Left lung (tissue), 10 donors: ENCODE data around the gene CACNG4. TPM values are rescaled to one million over a fixed set of nuclear protein-coding genes. Genes with fewer than 3 reads are reported as not detected.
"Not testable (repeated sequence)": the region's sequence is repeated elsewhere in the genome, so short reads cannot be mapped to it uniquely, and the experiment has no call there.

Source experiments
- ATAC-seq: fragments of 200-7000 bp; cut with Tn5 transposase; one replicate; pipeline ENCODE4 v1.9.1; 2020; ENCODE audit warnings: moderate library complexity
- DNase-seq, 4 donors: peaks; one replicate each; pipeline ENCODE4 v3.0.0-alpha.2; 2013 to 2020
- H3K27ac ChIP-seq, 2 donors: fragments of 200-600 bp; sonication (generic) in 1 of 2; one replicate each; pipeline versions ENCODE4 v1.5.0 to v1.8.0; 2020 to 2021
- H3K27me3 ChIP-seq, 2 donors: fragments of 200-600 bp; sonication (generic) in 1 of 2; one replicate each; pipeline versions ENCODE4 v1.5.0 to v1.8.0; 2020 to 2021
- H3K36me3 ChIP-seq, 2 donors: fragments of 200-600 bp; sonication (generic) in 1 of 2; one replicate each; pipeline versions ENCODE4 v1.5.0 to v1.8.0; 2020 to 2021
- H3K4me1 ChIP-seq, 2 donors: fragments of 200-600 bp; one replicate each; pipeline ENCODE4 v1.8.0; 2021
- H3K4me3 ChIP-seq, 2 donors: fragments of 200-600 bp; sonication (generic) in 1 of 2; one replicate each; pipeline versions ENCODE4 v1.5.0 to v1.8.0; 2020 to 2021; ENCODE audit warnings: mild to moderate bottlenecking in 1 of 2
- H3K9me3 ChIP-seq, 2 donors: fragments of 200-600 bp; sonication (generic) in 1 of 2; one replicate each; pipeline versions ENCODE4 v1.5.0 to v1.8.0; 2020 to 2021
- intact Hi-C, 2 donors: fragments of 100-400 bp; cut with DNase I; formaldehyde crosslinking; loops; one replicate each; pipeline versions ENCODE4 v1.11.2 to v1.14.2; 2022
- polyA plus RNA-seq, 6 donors: library from polyadenylated mRNA; unstranded; fragments of 120-200 nt; gene quantifications; one replicate each; pipeline ENCODE4 v1.2.1, GENCODE V29; 2013; ENCODE audit not compliant: insufficient read length in 6 of 6
- total RNA-seq, 2 donors: library from RNA; stranded (reverse); fragmentation: NEBNext Ultra II Directional; extraction: Animal tissue kit (Norgen Biotek cat#: 25700); gene quantifications; one replicate each; pipeline ENCODE4 v1.2.1, GENCODE V29; 2021
- TF ChIP-seq, protein P1 (sequence below), 2 donors: fragments of 200-600 bp; sonication (generic) in 1 of 2; IDR thresholded peaks; one replicate each; pipeline versions ENCODE4 v1.5.0 to v1.8.0; 2021; ENCODE audit warnings: antibody characterized with exemption in 2 of 2
- donor health status: DM: no; HTN: yes; CAD: no.
- donor health status: DM: no; HTN: no; CAD: no.

Gene CACNG4
- total and polyA plus RNA-seq, 8 donors = 1.5 to 6.0 (median 2.6) TPM

DNA sequence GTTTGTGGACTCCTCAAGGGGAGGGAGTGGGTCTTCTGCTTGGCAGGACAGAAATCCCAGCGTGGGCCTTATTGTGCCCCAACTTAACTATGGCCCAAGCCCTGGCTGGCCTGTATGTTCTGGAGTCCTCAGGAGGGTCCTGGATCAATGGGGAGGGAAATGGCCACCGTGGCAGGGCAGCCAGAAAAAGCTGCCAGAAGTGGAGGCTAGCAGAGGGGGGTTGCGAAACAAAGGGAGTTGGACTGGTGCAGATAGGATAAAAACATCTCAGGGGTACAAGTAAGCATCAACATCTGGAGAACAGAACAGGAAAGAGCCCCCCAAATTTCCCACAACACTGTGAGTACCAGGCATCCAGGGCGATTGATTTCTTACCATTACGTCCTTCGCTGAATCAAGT lies 76.1 kb downstream of the CACNG4 start:
- ATAC-seq = no peak
- no peak overlapping the region for H3K4me3 ChIP-seq
- no peak for DNase-seq
- TF ChIP-seq, protein P1, sequence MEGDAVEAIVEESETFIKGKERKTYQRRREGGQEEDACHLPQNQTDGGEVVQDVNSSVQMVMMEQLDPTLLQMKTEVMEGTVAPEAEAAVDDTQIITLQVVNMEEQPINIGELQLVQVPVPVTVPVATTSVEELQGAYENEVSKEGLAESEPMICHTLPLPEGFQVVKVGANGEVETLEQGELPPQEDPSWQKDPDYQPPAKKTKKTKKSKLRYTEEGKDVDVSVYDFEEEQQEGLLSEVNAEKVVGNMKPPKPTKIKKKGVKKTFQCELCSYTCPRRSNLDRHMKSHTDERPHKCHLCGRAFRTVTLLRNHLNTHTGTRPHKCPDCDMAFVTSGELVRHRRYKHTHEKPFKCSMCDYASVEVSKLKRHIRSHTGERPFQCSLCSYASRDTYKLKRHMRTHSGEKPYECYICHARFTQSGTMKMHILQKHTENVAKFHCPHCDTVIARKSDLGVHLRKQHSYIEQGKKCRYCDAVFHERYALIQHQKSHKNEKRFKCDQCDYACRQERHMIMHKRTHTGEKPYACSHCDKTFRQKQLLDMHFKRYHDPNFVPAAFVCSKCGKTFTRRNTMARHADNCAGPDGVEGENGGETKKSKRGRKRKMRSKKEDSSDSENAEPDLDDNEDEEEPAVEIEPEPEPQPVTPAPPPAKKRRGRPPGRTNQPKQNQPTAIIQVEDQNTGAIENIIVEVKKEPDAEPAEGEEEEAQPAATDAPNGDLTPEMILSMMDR (IDR thresholded peaks at IDR 0.05) = no peak
- no peaks in the 10 kb centered on the region for H3K9me3 ChIP-seq
- no peaks in the 10 kb centered on the region for H3K4me1 ChIP-seq
- no peak overlapping the region for H3K27ac ChIP-seq
- intact Hi-C loops = no loop called here
- no peaks in the 10 kb centered on the region for H3K36me3 ChIP-seq
- H3K27me3 ChIP-seq = no peaks in the 10 kb centered on the region

DNA sequence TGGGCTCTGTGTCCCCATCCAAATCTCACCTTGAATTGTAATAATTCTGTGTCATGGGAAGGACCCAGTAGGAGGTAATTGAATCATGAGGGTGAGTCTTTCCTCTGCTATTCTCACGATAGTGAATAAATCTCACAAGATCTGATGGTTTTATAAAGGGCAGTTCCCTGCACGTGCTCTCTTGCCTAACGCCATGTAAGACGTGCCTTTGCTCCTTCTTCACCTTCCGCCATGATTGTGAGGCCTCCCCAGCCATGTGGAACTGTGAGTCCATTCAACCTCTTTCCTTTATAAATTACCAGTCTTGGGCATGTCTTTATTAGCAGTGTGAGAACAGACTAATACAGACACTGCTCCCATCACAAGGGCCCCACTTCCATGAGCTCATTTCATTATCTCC lies 76.6 kb downstream of the CACNG4 start:
- H3K4me1 ChIP-seq, intact Hi-C loops, H3K4me3 ChIP-seq, DNase-seq, H3K27me3 ChIP-seq, H3K9me3 ChIP-seq, ATAC-seq, H3K36me3 ChIP-seq, H3K27ac ChIP-seq: not testable (repeated sequence)

- DNase-seq = no peak
- no peak for ATAC-seq
- no peaks in the 10 kb centered on the region for H3K4me1 ChIP-seq
- H3K36me3 ChIP-seq = no peaks in the 10 kb centered on the region
- intact Hi-C loops = no loop called here
- no peaks in the 10 kb centered on the region for H3K9me3 ChIP-seq
- no peak overlapping the region for H3K4me3 ChIP-seq
- H3K27me3 ChIP-seq = no peaks in the 10 kb centered on the region
- TF ChIP-seq, protein P1 (IDR thresholded peaks at IDR 0.05) = no peak
- no peak overlapping the region for H3K27ac ChIP-seq
These were observed 77.0 kb downstream of the CACNG4 start for GRCh38 chr17:67041531-67041930.

DNA sequence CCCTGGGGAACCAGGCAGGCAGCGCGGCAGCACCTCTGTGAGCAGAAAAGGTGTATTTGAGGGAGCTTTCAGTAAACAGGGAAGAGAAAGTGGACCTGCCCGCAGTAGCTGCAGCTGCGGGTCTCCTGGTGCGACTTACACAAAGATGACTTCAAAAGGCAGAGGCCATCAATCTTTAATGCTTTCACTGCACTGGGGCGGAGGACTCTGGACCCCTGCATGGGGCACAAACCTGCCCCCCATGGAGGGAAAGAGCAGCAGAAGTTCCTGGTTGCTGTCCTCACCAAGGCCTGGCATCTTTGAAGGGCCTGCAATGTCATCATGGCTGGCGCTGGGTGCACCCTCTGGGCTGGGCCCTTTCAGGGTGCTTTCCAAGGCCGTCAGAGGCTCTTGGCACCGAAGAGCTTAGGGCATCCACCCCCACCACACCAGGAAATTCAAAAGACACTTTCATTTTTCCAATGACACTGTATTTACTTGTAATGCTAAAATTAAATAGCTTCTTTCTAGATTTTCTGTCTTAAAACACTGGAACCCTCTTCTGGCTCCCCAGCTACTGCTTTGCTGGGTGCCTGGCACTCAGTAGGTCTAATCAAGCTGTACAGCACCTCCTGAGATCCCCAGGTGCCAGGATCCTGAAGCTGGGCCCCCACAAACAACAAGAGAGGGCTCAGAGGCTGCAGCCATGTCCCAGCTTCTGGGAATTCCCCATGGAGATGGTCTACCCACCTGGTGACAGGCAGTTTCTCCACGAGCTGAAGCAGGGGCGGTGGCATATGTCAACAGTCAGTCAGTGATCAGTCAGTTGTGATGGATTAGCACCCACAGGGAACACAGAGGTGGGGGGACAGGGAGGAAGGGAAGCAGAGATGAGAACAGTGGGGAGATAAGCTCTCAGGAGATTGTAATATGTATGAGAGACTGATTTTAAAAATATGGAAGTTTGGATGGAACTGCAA lies 77.7 kb downstream of the CACNG4 start:
- DNase-seq (no peak), ATAC-seq (no peak)
- Histone ChIP-seq H3K36me3 (no peaks in the 10 kb centered on the region), H3K4me3 (no peak overlapping the region), H3K4me1 (no peaks in the 10 kb centered on the region), H3K27me3 (no peaks in the 10 kb centered on the region), H3K27ac (no peak overlapping the region), H3K9me3 (peaks cover 0 to 3% of the 10 kb centered on the region in 2 donors)
- TF ChIP-seq, protein P1 (IDR thresholded peaks at IDR 0.05) = no peak
- intact Hi-C loops = no loop called here

DNA sequence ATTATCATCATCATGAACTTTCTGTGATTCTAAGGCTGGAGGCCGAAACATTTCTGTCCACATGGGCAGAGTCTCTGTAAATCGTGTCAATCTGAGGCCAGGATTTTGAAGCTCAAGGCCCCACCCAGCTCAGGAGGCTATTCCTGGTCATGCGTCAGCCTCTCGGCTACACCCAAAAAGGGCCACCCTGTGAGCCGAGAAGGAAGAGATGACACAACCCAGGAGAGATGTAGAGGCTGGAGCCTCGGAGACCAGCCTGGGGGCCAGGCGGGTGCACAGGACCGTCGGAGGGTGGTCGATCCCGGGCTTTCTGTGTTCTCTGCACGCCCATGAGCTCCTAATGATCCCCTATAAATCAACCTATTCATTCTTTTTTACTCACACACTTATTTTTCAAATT lies 78.8 kb downstream of the CACNG4 start:
- intact Hi-C loops = no loop called here
- Histone ChIP-seq H3K4me3 (no peak overlapping the region), H3K27ac (no peak overlapping the region), H3K4me1 (no peaks in the 10 kb centered on the region), H3K9me3 (peaks cover 0 to 14% of the 10 kb centered on the region in 2 donors), H3K36me3 (no peaks in the 10 kb centered on the region), H3K27me3 (no peaks in the 10 kb centered on the region)
- no peak for ATAC-seq
- TF ChIP-seq, protein P1 (IDR thresholded peaks at IDR 0.05) = no peak
- no peak for DNase-seq
